ENCODE measurements around the gene ADAM10. TPM values are rescaled to one million over a fixed set of nuclear protein-coding genes. Genes with fewer than 3 reads are reported as not detected.
A peak's percentile ranks its signal among the peaks of the same experiment; 100 is the strongest.
"Not testable (repeated sequence)": the region's sequence is repeated elsewhere in the genome, so short reads cannot be mapped to it uniquely, and the experiment has no call there.

ADAM10 gene, protein sequence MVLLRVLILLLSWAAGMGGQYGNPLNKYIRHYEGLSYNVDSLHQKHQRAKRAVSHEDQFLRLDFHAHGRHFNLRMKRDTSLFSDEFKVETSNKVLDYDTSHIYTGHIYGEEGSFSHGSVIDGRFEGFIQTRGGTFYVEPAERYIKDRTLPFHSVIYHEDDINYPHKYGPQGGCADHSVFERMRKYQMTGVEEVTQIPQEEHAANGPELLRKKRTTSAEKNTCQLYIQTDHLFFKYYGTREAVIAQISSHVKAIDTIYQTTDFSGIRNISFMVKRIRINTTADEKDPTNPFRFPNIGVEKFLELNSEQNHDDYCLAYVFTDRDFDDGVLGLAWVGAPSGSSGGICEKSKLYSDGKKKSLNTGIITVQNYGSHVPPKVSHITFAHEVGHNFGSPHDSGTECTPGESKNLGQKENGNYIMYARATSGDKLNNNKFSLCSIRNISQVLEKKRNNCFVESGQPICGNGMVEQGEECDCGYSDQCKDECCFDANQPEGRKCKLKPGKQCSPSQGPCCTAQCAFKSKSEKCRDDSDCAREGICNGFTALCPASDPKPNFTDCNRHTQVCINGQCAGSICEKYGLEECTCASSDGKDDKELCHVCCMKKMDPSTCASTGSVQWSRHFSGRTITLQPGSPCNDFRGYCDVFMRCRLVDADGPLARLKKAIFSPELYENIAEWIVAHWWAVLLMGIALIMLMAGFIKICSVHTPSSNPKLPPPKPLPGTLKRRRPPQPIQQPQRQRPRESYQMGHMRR
- 93.0 TPM for total RNA-seq
- long read RNA-seq, full-length matches to known transcripts, result 10 of 16 reads
- long read RNA-seq, partial matches to known transcripts, result 1 of 16 reads
- long read RNA-seq, other reads (novel, unspliced or antisense), result 5 of 16 reads

DNA sequence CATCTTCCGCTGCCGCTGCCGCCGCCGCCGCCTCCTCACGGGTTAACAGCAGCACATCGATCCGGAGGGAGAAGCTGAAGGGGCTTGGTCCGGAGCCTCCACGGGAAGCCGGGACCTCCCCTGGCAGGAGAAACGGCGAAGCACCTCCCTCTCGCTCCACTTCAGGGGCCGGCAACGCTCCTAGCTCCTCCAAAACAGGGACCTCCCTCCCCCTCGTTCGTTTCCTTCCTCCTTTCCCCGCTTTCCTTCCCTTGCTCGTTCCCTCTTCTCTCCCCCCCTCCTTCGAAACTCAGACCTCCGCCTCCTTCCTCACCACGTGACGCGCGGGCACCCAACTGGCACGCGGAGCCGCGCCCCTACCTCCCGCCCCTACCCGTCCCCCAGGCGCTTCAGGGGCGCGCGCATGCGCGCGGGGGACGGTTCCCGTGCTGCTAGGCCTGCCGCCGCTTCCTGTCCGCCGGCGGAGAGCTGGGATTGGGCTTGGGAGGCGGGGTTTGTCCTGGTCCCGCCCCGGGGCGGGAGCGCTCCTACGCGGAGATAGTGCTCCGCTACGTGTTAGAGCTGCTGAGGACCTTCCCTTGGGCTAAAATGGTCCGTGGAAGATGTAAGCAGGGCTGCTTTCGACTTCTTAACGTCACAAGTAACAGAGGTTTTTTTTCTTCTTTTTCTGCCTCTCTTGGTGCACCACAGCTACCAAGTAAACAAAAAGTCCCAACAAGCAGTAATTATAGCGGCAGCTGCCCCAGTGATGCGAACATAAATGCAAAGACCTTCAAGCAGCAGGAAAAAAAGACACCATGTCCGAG is at the start of gene ADAM10:
Gene ADAM10 (minus strand): TSS at position 176 of the 806 bp plus-strand sequence. CDS start 173 bp downstream, at position 3.
- DNase-seq (ENCODE audit: low spot score), result peak; percentile 100

GRCh38 chr15:58797505-58797904 is 48.0 kb upstream of the ADAM10 start:
- DNase-seq (ENCODE audit: low spot score), result no peak

GRCh38 chr15:58795825-58796224 is 46.3 kb upstream of the ADAM10 start:
- no peak for DNase-seq (ENCODE audit: low spot score)

DNA sequence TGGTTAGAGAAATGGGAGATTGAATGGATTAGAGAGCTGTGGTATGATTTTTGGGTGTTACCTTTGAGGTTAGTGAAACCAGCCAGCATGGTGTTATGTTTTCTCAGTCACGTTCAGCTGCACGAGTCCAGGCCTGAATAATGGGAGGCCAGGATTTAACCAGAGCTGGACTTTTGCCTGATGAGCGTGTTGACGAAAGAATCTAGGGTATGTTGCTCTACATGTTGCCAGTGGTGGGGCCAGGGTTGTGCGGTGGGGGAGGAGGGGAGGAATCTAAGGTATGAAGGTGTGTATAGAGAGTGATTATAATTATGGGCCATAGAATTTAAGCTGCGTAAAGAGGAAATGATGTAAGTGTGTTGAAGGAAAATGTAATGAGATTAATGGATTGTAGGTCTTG is 44.4 kb upstream of the ADAM10 start:
- DNase-seq (ENCODE audit: low spot score), result no peak

- DNase-seq (ENCODE audit: low spot score), result no peak
Measured at GRCh38 chr15:58788056-58788710, 38.7 kb upstream of the ADAM10 start.

DNA sequence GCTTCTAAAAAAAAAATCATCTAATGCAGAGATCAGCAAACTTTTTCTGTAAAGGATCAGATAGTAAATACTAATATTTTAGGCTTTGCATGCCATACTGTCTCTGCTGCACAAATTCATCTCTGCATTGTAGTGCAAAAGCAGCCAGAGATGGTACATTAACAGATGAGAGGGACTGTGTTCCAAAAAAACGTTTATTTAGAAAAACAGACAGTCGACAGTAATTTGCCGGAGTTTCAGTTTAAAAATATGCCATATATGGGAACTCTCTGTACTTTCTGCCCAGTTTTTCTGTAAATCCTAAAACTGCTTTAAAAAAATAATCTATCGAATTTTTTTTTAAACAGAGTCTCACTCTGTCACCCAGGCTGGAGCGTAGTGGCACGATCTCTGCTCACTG is 35.8 kb upstream of the ADAM10 start:
- no peak for DNase-seq (ENCODE audit: low spot score)

GRCh38 chr15:58779554-58779953 is 30.0 kb upstream of the ADAM10 start:
- no peak for DNase-seq (ENCODE audit: low spot score)

DNA sequence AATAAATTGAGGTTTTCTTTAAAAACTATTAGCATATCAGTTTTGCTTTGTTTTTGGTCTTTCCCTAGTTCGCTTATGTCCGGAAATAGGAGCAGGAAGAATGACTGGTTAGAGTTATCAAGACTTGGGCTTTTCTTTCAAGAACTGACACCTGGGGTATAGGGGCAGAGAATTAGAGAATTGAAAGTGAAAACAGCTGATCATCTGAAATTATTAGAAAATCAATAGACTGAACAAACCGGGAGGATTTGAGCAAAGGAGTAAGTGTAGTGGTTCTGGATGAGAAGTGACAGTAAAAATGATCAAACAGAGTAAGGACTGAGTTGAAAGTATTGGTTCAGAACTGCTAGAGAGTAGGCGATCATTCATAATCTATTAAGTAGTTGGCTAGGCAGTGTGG is 27.6 kb upstream of the ADAM10 start:
- DNase-seq (ENCODE audit: low spot score), result no peak

GRCh38 chr15:58775402-58775801 is 25.9 kb upstream of the ADAM10 start:
- no peak for DNase-seq (ENCODE audit: low spot score)

- no peak for DNase-seq (ENCODE audit: low spot score)
Measured at GRCh38 chr15:58773024-58773423, 23.5 kb upstream of the ADAM10 start.

DNA sequence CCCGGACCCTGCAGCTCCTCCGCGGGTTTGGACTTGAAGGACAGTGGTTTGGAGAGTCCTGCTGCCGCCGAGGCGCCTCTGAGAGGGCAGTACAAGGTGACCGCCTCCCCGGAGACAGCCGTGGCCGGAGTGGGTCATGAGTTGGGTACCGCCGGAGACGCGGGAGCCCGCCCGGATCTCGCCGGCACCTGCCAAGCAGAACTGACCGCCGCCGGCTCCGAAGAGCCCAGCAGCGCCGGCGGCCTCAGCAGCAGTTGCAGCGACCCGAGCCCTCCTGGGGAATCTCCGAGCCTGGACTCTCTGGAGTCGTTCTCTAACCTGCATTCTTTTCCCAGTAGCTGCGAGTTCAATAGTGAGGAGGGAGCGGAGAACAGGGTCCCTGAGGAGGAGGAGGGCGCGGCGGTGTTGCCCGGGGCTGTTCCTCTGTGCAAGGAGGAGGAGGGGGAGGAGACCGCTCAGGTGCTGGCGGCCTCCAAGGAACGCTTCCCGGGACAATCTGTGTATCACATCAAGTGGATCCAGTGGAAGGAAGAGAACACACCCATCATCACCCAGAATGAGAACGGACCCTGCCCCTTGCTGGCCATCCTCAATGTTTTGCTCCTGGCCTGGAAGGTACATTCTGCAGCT is 22.2 kb upstream of the ADAM10 start:
- no peak for DNase-seq (ENCODE audit: low spot score)

DNA sequence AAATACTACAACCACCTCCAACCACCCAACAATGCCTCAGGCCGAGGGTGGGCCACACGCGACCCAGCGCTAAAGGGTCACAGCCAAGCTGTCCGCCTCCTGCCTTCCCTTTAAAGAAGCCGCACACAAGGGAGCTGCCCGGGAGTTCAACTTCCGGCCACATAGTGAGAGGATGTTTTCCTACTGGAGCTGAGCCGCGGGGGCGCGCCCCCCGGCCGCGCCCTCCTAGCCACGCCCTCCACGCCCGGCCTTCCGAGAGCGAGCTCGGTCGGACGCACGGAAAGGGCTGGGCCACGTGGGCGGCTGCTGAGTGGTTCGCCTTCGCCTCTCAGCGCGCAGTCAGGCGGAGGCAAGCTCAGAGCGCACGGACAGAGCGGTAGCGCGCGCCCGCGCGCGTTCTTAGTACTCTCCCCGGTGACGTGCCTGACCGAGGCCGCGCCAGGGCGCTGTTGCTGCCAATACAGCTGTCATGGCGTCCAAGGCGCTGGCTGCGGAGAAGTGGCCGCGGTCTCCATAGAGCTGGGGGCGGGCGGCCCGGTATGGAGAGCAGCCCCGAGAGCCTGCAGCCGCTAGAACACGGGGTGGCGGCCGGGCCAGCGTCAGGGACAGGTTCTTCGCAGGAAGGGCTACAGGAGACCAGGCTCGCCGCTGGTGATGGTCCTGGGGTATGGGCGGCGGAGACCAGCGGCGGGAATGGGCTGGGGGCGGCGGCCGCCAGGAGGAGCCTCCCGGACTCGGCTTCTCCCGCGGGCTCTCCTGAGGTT is 21.5 kb upstream of the ADAM10 start, which contains the start of gene MINDY2:
Gene MINDY2 (plus strand): TSS at position 446 of the 764 bp plus-strand sequence. CDS start 94 bp downstream, at position 540.
- DNase-seq (ENCODE audit: low spot score), result peak; percentile 99

- no peak for DNase-seq (ENCODE audit: low spot score)
Measured at GRCh38 chr15:58770519-58770856, 21.0 kb upstream of the ADAM10 start.

DNA sequence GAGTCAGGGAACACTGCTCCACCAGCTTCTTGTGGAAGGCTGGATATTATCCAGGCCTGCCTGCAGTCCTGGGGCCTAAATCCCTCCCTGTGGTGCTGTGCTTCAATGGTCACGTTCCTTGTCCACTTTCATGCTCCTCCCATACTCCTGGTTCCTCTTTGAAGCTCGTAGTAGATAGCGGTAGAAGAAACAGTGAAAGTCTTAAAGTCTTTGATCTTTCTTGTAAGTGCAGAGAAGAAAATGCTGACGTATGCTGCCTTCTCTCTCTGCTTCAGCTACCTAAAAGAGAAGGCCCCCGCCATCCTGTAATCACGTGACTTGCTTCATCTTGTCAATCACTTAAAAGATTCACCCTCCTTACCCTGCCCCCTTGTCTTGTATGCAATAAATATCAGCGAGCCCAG is 19.1 kb upstream of the ADAM10 start:
- not testable (repeated sequence) for DNase-seq (ENCODE audit: low spot score)

DNA sequence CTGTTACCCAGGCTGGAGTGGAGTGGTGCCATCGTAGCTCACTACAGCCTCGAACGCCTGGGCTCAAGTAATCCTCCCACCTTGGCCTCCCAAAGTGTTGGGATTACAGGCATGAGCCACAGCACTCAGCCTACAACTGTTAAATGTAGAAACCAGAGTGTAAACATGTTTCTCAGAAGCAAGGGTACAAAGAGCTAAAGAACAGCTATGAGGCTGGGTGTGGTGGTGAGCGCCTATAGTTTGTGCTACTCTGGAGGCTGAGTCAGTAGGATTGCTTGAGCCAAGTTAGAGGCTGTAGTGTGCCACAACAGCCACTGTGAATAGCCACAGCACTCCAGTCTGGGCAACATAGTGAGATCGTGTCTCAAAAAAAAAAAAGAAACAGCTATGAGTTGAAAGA is 16.8 kb upstream of the ADAM10 start:
- DNase-seq (ENCODE audit: low spot score), result no peak

GRCh38 chr15:58764468-58764867 is 15.0 kb upstream of the ADAM10 start:
- DNase-seq (ENCODE audit: low spot score), result no peak

DNA sequence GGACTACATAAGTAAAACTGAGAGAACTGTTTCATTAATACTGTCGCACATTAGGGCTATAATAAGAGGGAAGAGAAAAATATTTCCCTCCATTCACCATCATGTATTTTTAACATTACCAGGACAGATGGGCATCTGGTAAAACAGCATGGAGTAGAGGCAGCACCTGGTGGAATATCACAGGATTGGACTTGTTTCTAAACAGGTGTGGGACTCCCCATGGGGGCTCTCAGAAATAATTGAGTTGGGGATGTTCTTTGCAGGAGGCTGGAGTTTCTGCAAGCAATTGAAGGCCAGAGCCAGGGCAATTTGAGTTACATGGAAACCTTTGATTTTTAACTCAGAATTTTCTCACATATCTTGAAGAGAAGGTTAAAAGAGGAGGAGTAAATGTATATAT is 13.2 kb upstream of the ADAM10 start:
- no peak for DNase-seq (ENCODE audit: low spot score)

- no peak for DNase-seq (ENCODE audit: low spot score)
Measured at GRCh38 chr15:58762285-58762684, 12.8 kb upstream of the ADAM10 start.

DNA sequence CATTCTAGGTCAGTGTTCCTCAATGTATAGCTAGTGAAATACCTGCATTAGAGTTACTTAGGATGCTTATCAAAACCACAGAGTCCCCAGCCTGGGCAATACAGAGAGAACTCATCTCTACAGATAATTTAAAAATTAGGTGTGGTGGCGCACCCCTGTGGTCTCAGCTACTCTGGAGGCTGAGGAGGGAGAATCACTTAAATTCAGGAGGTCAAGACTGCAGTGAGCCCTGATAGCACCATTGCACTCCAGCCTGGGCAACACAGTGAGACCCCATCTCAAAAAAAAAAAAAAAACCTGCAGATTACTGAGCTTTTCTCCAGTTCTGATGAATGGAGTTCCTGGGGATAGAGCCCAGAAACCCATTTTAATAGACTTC is 11.5 kb upstream of the ADAM10 start:
- no peak for DNase-seq (ENCODE audit: low spot score)
